DOHH2 (cell line): ENCODE results near the gene CPEB4.

Source experiments
- CTCF ChIP-seq: fragments of 200-600 bp; sonication (generic); IDR thresholded peaks from one replicate; pipeline ENCODE4 v1.5.1; 2014; ENCODE audit warnings: antibody characterized with exemption, mild to moderate bottlenecking, low read depth, low read length; ENCODE audit not compliant: poor library complexity, severe bottlenecking
- EZH2phosphoT487 ChIP-seq: fragments of 200-600 bp; sonication (generic); IDR thresholded peaks from 2 replicates; pipeline ENCODE4 v1.6.1; 2017; ENCODE audit warnings: borderline replicate concordance, mild to moderate bottlenecking, antibody characterized with exemption, low read length, moderate library complexity, mixed read lengths

GRCh38 chr5:173890195-173890991 is 2.2 kb downstream of the CPEB4 start:
- TF ChIP-seq EZH2phosphoT487 (no peak), CTCF (no peak)
